K562 (cell line): ENCODE results near the gene EDA. TPM values are rescaled to one million over a fixed set of nuclear protein-coding genes. Genes with fewer than 3 reads are reported as not detected.

ENCODE experiments used
- ATAC-seq: fragments of 200-7000 bp; cut with Tn5 transposase; 3 replicates; pipeline ENCODE4 v1.9.1; 2020; ENCODE audit warnings: moderate library complexity
- BruUV-seq: library from RNA; stranded (reverse); fragments of 400-500 nt; replicated peaks from 2 replicates; lab custom pipeline; 2021; lab: Mats Ljungman, UMichigan
- CTCF ChIA-PET: fragments of 300-600 bp; formaldehyde crosslinking; extraction: SDS; loops from one replicate; lab custom pipeline; 2021; ENCODE audit warnings: low intra/inter-chr PET ratio; lab: Yijun Ruan, JAX
- POLR2A ChIA-PET: fragments of 300-600, 350-650 bp; sonication (Branson Sonifier 250); formaldehyde crosslinking; extraction: SDS; loops from one replicate; lab custom pipeline; 2021; ENCODE audit warnings: antibody characterized with exemption, inconsistent platforms; lab: Yijun Ruan, JAX
- DNase-seq, 4 experiments: peaks; one replicate each; pipeline versions ENCODE4 v3.0.0 to v3.0.0-alpha.2; 2011 to 2018; ENCODE audit warnings: low spot score in 3 of 4, mixed read lengths in 3 of 4; ENCODE audit errors: extremely low read depth in 1 of 4
- FAIRE-seq: peaks from 2 replicates; lab custom pipeline; 2011; peaks lifted over from hg19 to GRCh38; lab: Jason Lieb, UNC
- H2AFZ ChIP-seq: 2 replicates; pipeline ENCODE4 v1.6.0; 2011; ENCODE audit warnings: low read depth, low read length, control low read depth, inconsistent platforms
- H3K27ac ChIP-seq: fragments of 200-600 bp; 3 replicates; pipeline ENCODE4 v1.8.0; 2011; ENCODE audit warnings: low read depth, mild to moderate bottlenecking, control low read depth, inconsistent platforms, low read length, moderate library complexity, mixed read lengths; ENCODE audit errors: extremely low read depth
- H3K27me3 ChIP-seq, 2 experiments: fragments of 300-600 bp in 1 of 2; 2 replicates in 1 of 2; 3 replicates in 1 of 2; pipeline versions ENCODE4 v1.6.0 to v1.8.0; 2011; ENCODE audit warnings: inconsistent platforms in 2 of 2, low read length in 2 of 2, mild to moderate bottlenecking in 1 of 2, mixed read lengths in 1 of 2, moderate library complexity in 1 of 2; ENCODE audit not compliant: control insufficient read depth in 2 of 2, insufficient read depth in 2 of 2
- H3K36me3 ChIP-seq: fragments of 300-600 bp; 3 replicates; pipeline ENCODE4 v1.8.0; 2011; ENCODE audit warnings: mild to moderate bottlenecking, low read length, inconsistent platforms; ENCODE audit not compliant: control insufficient read depth, insufficient read depth
- H3K4me1 ChIP-seq, 2 experiments: fragments of 200-600 bp in 1 of 2; replicated peaks in 1 of 2; 2 replicates in 1 of 2; 3 replicates in 1 of 2; pipeline versions ENCODE4 v1.5.1 to v1.8.0; 2011; ENCODE audit warnings: inconsistent platforms in 2 of 2, low read length in 2 of 2, mild to moderate bottlenecking in 1 of 2, mixed read lengths in 1 of 2, moderate library complexity in 1 of 2; ENCODE audit not compliant: control insufficient read depth in 2 of 2, insufficient read depth in 2 of 2
- H3K4me2 ChIP-seq: 2 replicates; pipeline ENCODE4 v1.6.1; 2011; ENCODE audit warnings: low read length, control low read depth, inconsistent platforms, mixed read lengths; ENCODE audit not compliant: insufficient read depth
- H3K4me3 ChIP-seq: fragments of 200-600 bp; sonication (generic), shearing (Covaris generic); 2 replicates; pipeline ENCODE4 v1.5.1; 2016; ENCODE audit warnings: control low read depth, inconsistent platforms
- H3K79me2 ChIP-seq: fragments of 200-600 bp; 3 replicates; pipeline ENCODE4 v1.8.0; 2011; ENCODE audit warnings: low read length, inconsistent platforms; ENCODE audit not compliant: control insufficient read depth, insufficient read depth
- H3K9ac ChIP-seq, 2 experiments: 2 replicates each; pipeline versions ENCODE4 v1.6.0 to v1.6.1; 2011; ENCODE audit warnings: low read depth in 2 of 2, low read length in 2 of 2, control low read depth in 1 of 2, inconsistent platforms in 1 of 2, mild to moderate bottlenecking in 1 of 2, mixed read lengths in 1 of 2; ENCODE audit not compliant: insufficient read depth in 1 of 2
- H3K9me1 ChIP-seq: one replicate; pipeline ENCODE4 v1.6.0; 2011; ENCODE audit warnings: inconsistent platforms, mild to moderate bottlenecking, low read length, moderate library complexity; ENCODE audit not compliant: control insufficient read depth, insufficient read depth
- H3K9me3 ChIP-seq: replicated peaks from 2 replicates; pipeline ENCODE4 v1.5.1; 2011; ENCODE audit warnings: low read depth, low read length, inconsistent platforms; ENCODE audit not compliant: control insufficient read depth, insufficient read depth
- H4K20me1 ChIP-seq: replicated peaks from 2 replicates; pipeline ENCODE4 v1.6.1; 2011; ENCODE audit warnings: low read length, inconsistent platforms, mixed read lengths; ENCODE audit not compliant: control insufficient read depth, insufficient read depth
- CREB5 ChIP-seq: fragments of 250-450 bp; sonication (Bioruptor Pico); IDR thresholded peaks from 2 replicates; pipeline ENCODE4 v1.5.0; 2020; ENCODE audit warnings: mild to moderate bottlenecking
- GATA2 ChIP-seq: sonication (generic); formaldehyde crosslinking; IDR thresholded peaks from 2 replicates; pipeline ENCODE4 v1.4.0; 2020; ENCODE audit warnings: mild to moderate bottlenecking, missing genetic modification reagents
- HDAC3 ChIP-seq: fragments of 450-650 bp; IDR thresholded peaks from 2 replicates; pipeline ENCODE4 v1.6.1; 2018; ENCODE audit warnings: borderline replicate concordance, mild to moderate bottlenecking, moderate library complexity; ENCODE audit not compliant: partially characterized antibody
- HMBOX1 ChIP-seq: sonication (generic); IDR thresholded peaks from 2 replicates; pipeline ENCODE4 v1.6.1; 2016
- HNRNPLL ChIP-seq: fragments of 200-400 bp; formaldehyde crosslinking; IDR thresholded peaks from 2 replicates; pipeline ENCODE4 v1.6.1; 2017; ENCODE audit warnings: low read length, low read depth, mild to moderate bottlenecking; ENCODE audit not compliant: poor library complexity, severe bottlenecking
- KAT2B ChIP-seq: IDR thresholded peaks from one replicate; pipeline ENCODE4 v1.6.1; 2012; ENCODE audit warnings: low read depth, mild to moderate bottlenecking, control low read depth, inconsistent platforms, low read length, moderate library complexity
- MYC ChIP-seq, 2 experiments: fragments of 250-450 bp in 1 of 2; sonication (Bioruptor Pico) in 1 of 2; IDR thresholded peaks; 2 replicates each; pipeline versions ENCODE4 v1.5.1 to v1.6.1; 2012 to 2021; ENCODE audit warnings: low read depth in 2 of 2, borderline replicate concordance in 1 of 2, improper control_type of control experiment in 1 of 2, low read length in 1 of 2, mild to moderate bottlenecking in 1 of 2, moderate library complexity in 1 of 2
- NFIX ChIP-seq: fragments of 250-450 bp; sonication (Bioruptor Pico); IDR thresholded peaks from 2 replicates; pipeline ENCODE4 v1.4.0; 2020; ENCODE audit warnings: low read depth, mild to moderate bottlenecking, moderate library complexity
- POLR2G ChIP-seq: fragments of 200-400 bp; formaldehyde crosslinking; IDR thresholded peaks from 2 replicates; pipeline ENCODE4 v1.6.1; 2017; ENCODE audit warnings: low read depth, mild to moderate bottlenecking, antibody characterized with exemption, low read length, moderate library complexity
- RBFOX2 ChIP-seq: fragments of 200-400 bp; formaldehyde crosslinking; IDR thresholded peaks from 2 replicates; pipeline ENCODE4 v1.6.1; 2017; ENCODE audit warnings: low read depth, mild to moderate bottlenecking, low read length, moderate library complexity
- SMAD3 ChIP-seq: fragments of 450-650 bp; formaldehyde crosslinking; conservative IDR thresholded peaks from 2 replicates; pipeline ENCODE4 v1.4.0; 2020; ENCODE audit warnings: mild to moderate bottlenecking
- STAT6 ChIP-seq: sonication (generic); formaldehyde crosslinking; IDR thresholded peaks from 2 replicates; pipeline ENCODE4 v1.8.1; 2023; ENCODE audit warnings: mild to moderate bottlenecking, missing genetic modification reagents
- TAF15 ChIP-seq: fragments of 200-400 bp; formaldehyde crosslinking; IDR thresholded peaks from 2 replicates; pipeline ENCODE4 v1.6.1; 2017; ENCODE audit warnings: mild to moderate bottlenecking, low read depth, low read length, moderate library complexity
- ZNF436 ChIP-seq: fragments of 250-450, 450-650 bp; sonication (Bioruptor Pico); formaldehyde crosslinking; IDR thresholded peaks from 2 replicates; pipeline ENCODE4 v1.7.0; 2020; ENCODE audit warnings: mild to moderate bottlenecking
- ZNF655 ChIP-seq: fragments of 250-450 bp; sonication (Bioruptor Pico); IDR thresholded peaks from 2 replicates; pipeline ENCODE4 v1.5.0; 2021
- in situ Hi-C: fragments of 300-500 bp; cut with MboI; formaldehyde crosslinking; loops from 4 replicates; pipeline ENCODE4 v1.15.0; 2018; ENCODE audit warnings: inconsistent platforms, mixed read lengths
- intact Hi-C: fragments of 100-400 bp; cut with micrococcal nuclease; formaldehyde crosslinking; loops from 2 replicates; pipeline ENCODE4 v1.14.2; 2022
- polyA plus RNA-seq, 8 experiments: library from polyadenylated mRNA; depleted of rRNA in 4 of 8; stranded (reverse) in 5 of 8; unstranded in 3 of 8; fragments of >200 nt; fragmentation: Nextera tagmentation in 2 of 8; fragmentation: Illumina TruSeq in 1 of 8; extraction: Ambion mirVana in 2 of 8; extraction: Trizol in 1 of 8; gene quantifications; 2 replicates each; pipeline versions ENCODE4 v1.2.1 to v1.2.3, GENCODE V29; 2011 to 2014; ENCODE audit warnings: inconsistent platforms in 1 of 8, missing spikeins in 1 of 8
- total RNA-seq, 7 experiments: library from RNA; depleted of rRNA in 6 of 7; stranded (reverse); fragments of >200 nt in 6 of 7; fragmentation: Illumina TruSeq in 2 of 7; extraction: Trizol in 2 of 7; gene quantifications; 2 replicates each; pipeline versions ENCODE4 v1.2.1 to v1.2.3, GENCODE V29; 2011 to 2021; ENCODE audit warnings: low replicate concordance in 1 of 7

The EDA gene
- total and polyA plus RNA-seq, 9 of the 15 experiments (the other 6 are each of a cell fraction or from before 2014, with no cell fraction given): 0.03 to 0.40 (median 0.07) TPM

- TF ChIP-seq KAT2B: no peak
- no peak for TF ChIP-seq RBFOX2
- TF ChIP-seq ZNF436 (CRISPR knock-in tag): no peak
- no peak for TF ChIP-seq SMAD3 (CRISPR knock-in tag)
Measured at GRCh38 chrX:70007946-70008345, 392.0 kb downstream of the EDA start (continued).

- CTCF ChIA-PET: no interaction called here
- no peaks in the 10 kb centered on the region for H3K27me3 ChIP-seq
- H3K4me1 ChIP-seq: no peaks in the 10 kb centered on the region
- no peaks in the 10 kb centered on the region for H3K9me3 ChIP-seq
- FAIRE-seq (no peak), DNase-seq (no peak), ATAC-seq (no peak)
- H3K4me2 ChIP-seq: no peak overlapping the region
- no peaks in the 10 kb centered on the region for H4K20me1 ChIP-seq
- no peak overlapping the region for H2AFZ ChIP-seq
- intact Hi-C loops (no loop called here), in situ Hi-C loops (no loop called here)
- POLR2A ChIA-PET: no interaction called here
- no peak overlapping the region for H3K9ac ChIP-seq
- no peaks in the 10 kb centered on the region for H3K9me1 ChIP-seq
- H3K27ac ChIP-seq: no peak overlapping the region
- no TSS peak for BruUV-seq
- H3K79me2 ChIP-seq: no peaks in the 10 kb centered on the region
- H3K36me3 ChIP-seq: no peaks in the 10 kb centered on the region
- no peak overlapping the region for H3K4me3 ChIP-seq
- TF ChIP-seq STAT6 (CRISPR knock-in tag) (no peak), ZNF655 (CRISPR knock-in tag) (no peak), NFIX (CRISPR knock-in tag) (no peak), GATA2 (CRISPR knock-in tag) (no peak), HDAC3 (no peak), POLR2G (no peak), TAF15 (no peak), CREB5 (no peak), HMBOX1 (no peak), HNRNPLL (no peak), MYC (IDR thresholded peaks at IDR 0.05; ENCODE audit: low read depth, low read length) (no peak), MYC (CRISPR knock-in tag; IDR thresholded peaks at IDR 0.05; ENCODE audit: borderline replicate concordance, low read depth) (no peak)
Measured at GRCh38 chrX:70009049-70009448, 393.1 kb downstream of the EDA start.
